22Rv1 (cell line): ENCODE measurements around the gene PAM16.

ENCODE experiments used
- CTCF ChIP-seq: fragments of 450-650 bp; IDR thresholded peaks from 2 replicates; pipeline ENCODE4 v1.5.1; 2017; ENCODE audit warnings: mild to moderate bottlenecking
- ZFX ChIP-seq: fragments of 450-650 bp; IDR thresholded peaks from 2 replicates; pipeline ENCODE4 v1.6.1; 2017; ENCODE audit warnings: antibody characterized with exemption, borderline replicate concordance

GRCh38 chr16:4328046-4328781 is 22.9 kb downstream of the PAM16 start:
- no peak for TF ChIP-seq CTCF
- no peak for TF ChIP-seq ZFX
